Articular chondrocyte of knee joint (primary cell): Measurements from ENCODE around the gene RRAD. TPM values are rescaled to one million over a fixed set of nuclear protein-coding genes. Genes with fewer than 3 reads are reported as not detected.

Experiments
- total RNA-seq: library from RNA; depleted of rRNA; stranded (reverse); fragments of >200 nt; gene quantifications from 2 replicates; pipeline ENCODE4 v1.2.3, GENCODE V29; 2012

The RRAD gene
- 1.3 and 2.3 TPM in 2 replicates for total RNA-seq

GRCh38 chr16:66925322-66925840 lies at the start of gene RRAD:
Gene RRAD, minus strand, starts transcription at chr16:66925535. Its CDS starts 356 bp downstream, at chr16:66925179.

DNA sequence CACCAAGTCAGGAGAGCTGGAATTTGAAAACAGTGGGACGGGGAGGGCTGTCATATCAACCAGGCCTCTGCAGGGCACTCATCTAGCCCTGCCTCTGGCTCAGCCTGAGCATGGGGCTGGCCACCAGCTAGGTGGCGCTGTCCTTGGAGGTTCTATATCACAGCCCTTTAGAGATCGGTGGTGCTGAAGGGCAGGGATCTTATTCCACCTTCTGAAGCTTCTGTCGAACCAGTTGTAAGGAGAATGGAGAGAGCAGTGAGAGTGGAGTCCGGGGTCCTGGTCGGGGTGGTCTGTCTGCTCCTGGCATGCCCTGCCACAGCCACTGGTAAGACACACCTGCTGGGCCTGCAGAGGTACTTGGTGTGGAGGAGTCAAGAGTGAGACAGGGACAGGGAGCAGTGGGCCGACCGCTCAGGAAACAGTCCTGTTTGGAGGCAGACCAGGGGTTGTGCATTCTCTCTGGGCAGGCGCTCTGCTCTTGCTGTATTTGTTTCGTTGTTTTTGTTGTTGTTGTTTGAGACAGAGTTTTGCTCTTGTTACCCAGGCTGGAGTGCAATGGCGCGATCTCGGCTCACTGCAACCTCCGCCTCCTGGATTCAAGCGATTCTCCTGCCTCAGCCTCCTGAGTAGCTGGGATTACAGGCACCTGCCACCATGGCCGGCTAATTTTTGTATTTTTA lies 35.9 kb upstream of the RRAD start, which contains the start of gene CES3:
CES3 (plus strand) TSS at position 202 of the 680 bp plus-strand sequence; CDS start at position 244, 42 bp downstream.

DNA sequence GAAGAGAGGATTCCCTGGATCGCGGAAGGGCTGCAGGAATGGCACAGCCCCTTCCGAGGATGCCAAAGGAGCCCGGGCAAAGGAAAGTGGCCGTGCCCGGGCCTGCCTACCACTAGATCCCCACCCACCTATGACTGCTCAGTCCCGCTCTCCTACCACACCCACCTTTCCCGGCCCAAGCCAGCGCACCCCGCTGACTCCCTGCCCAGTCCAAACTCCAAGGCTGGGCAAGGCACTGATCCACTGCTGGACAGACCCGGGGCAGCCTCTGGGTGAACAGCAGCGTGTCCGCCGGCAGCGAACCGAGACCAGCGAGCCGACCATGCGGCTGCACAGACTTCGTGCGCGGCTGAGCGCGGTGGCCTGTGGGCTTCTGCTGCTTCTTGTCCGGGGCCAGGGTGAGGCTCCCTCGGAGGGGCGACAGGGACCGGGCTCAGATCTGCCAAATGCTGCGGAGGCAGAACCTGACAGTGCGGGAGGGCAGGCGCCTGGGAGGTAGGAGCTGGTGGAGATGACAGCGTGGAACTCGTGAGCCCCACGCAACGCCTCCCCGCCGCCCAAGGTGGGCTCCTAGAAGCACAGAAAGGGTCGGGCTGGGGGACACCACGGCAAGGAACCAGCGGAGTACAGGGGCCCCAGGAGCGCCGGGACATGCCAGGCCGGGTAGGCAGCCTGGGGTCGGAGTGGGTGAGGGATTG lies 10.1 kb upstream of the RRAD start, which contains the start of gene CES2:
CES2 (plus strand) TSS at position 203 of the 698 bp plus-strand sequence; CDS start at position 323, 120 bp downstream.

GRCh38 chr16:66934138-66934838 lies 9.0 kb upstream of the RRAD start, which contains the start of gene CIAO2B:
Gene CIAO2B, minus strand, starts transcription at chr16:66934402. Its CDS starts 38 bp downstream, at chr16:66934364.

DNA sequence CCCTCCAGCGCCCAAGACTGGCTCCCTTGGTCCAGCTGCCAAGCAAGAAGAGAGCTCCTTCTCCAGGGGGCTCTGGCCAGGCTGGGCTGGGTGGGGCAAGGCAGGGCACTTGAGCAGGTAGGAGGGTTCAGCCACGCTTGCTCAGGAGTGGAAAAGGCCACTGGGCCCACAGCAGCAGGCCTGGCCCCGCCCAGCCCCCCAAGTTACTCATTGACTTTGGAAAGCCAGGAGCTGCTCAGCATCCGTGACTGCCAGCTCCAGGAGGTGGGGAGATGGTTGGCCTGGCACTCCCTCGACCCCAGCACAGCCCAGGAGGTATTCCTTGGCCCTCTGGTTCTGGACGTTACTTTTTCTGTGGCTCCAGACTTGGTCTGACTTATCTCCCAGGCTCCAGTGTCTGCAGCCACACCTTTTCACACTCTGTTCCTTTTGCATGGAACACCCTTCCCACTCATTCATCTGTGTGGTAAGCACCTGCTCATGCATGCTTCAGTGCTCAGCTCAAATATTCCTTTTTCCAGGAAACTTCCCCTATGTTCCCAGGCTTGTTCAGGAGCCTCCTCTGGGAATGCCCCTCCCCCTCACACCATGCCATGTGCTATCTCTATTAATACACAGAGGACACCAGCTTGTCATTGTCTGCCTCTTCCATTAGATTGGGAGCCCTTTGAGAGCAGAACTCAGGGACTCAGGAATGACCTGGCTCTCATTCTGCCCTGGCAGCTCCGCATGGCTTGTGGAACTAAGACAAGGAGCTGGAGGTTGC lies 6.3 kb downstream of the RRAD start, which contains the start of gene CDH16:
CDH16 (minus strand) TSS at position 83 of the 766 bp plus-strand sequence. CDS start 820 bp downstream, outside the sequence.

GRCh38 chr16:66880288-66881013 lies 44.9 kb downstream of the RRAD start, which contains the start of gene PDP2:
Gene PDP2, plus strand, starts transcription at chr16:66880515. Its CDS starts 3,770 bp downstream, at chr16:66884285.

Other genes starting within 250 kb of the RRAD start
- 24.3 and 24.7 TPM in 2 replicates for gene CMTM4, start 228.8 kb downstream of the RRAD start, total RNA-seq
- 120 and 149 TPM in 2 replicates for gene DYNC1LI2, start 173.9 kb downstream of the RRAD start, total RNA-seq
- gene TERB1, start 124.0 kb downstream of the RRAD start, total RNA-seq = 0.13 and 0.22 TPM in 2 replicates
- gene NAE1, start 94.6 kb downstream of the RRAD start, total RNA-seq = 77.6 and 82.8 TPM in 2 replicates
- gene CA7, start 81.1 kb downstream of the RRAD start, total RNA-seq = not detected in 2 replicates
- gene PDP2, start 45.0 kb downstream of the RRAD start, total RNA-seq = 6.9 and 7.7 TPM in 2 replicates
- not detected in 2 replicates for gene CDH16, start 6.7 kb downstream of the RRAD start, total RNA-seq
- gene CIAO2B, start 8.9 kb upstream of the RRAD start, total RNA-seq = 70.7 and 88.4 TPM in 2 replicates
- 33.8 and 39.3 TPM in 2 replicates for gene CES2, start 10.0 kb upstream of the RRAD start, total RNA-seq
- gene CES3, start 35.7 kb upstream of the RRAD start, total RNA-seq = 0.86 TPM in 1 of 2 replicates, not detected in the other
- 3.6 and 5.0 TPM in 2 replicates for gene CES4A, start 63.1 kb upstream of the RRAD start, total RNA-seq
- gene CBFB, start 103.6 kb upstream of the RRAD start, total RNA-seq = 95.6 and 99.8 TPM in 2 replicates
- 19.1 and 20.8 TPM in 2 replicates for gene PHAF1, start 184.4 kb upstream of the RRAD start, total RNA-seq
- 45.9 and 50.6 TPM in 2 replicates for gene B3GNT9, start 225.5 kb upstream of the RRAD start, total RNA-seq
- gene TRADD, start 234.4 kb upstream of the RRAD start, total RNA-seq = 12.2 and 13.5 TPM in 2 replicates
- 11.2 and 12.7 TPM in 2 replicates for gene FBXL8, start 234.4 kb upstream of the RRAD start, total RNA-seq
- gene HSF4, start 239.2 kb upstream of the RRAD start, total RNA-seq = 3.0 and 4.4 TPM in 2 replicates
- gene NOL3, start 245.0 kb upstream of the RRAD start, total RNA-seq = 14.6 and 14.9 TPM in 2 replicates